Keratinocyte (primary cell): ENCODE measurements around the gene DST. TPM values are rescaled to one million over a fixed set of nuclear protein-coding genes. Genes with fewer than 3 reads are reported as not detected.

Experiments used
- DNase-seq: peaks from one replicate; pipeline ENCODE4 v3.0.0-alpha.2; 2011; ENCODE audit warnings: low read depth, missing footprints, low spot score
- FAIRE-seq: peaks from 2 replicates; lab custom pipeline; 2011; peaks lifted over from hg19 to GRCh38; lab: Jason Lieb, UNC
- H2AFZ ChIP-seq: 2 replicates; pipeline ENCODE4 v1.6.0; 2012; ENCODE audit warnings: low read length, control low read depth, inconsistent platforms; ENCODE audit not compliant: control insufficient read depth
- H3K27ac ChIP-seq: 2 replicates; pipeline ENCODE4 v1.5.1; 2011; ENCODE audit warnings: low read length; ENCODE audit not compliant: control insufficient read depth, insufficient read depth
- H3K27me3 ChIP-seq: 3 replicates; pipeline ENCODE4 v1.6.0; 2011; ENCODE audit warnings: low read length; ENCODE audit not compliant: control insufficient read depth, insufficient read depth; ENCODE audit errors: extremely low read depth
- H3K36me3 ChIP-seq, 2 experiments: 2 replicates in 1 of 2; 3 replicates in 1 of 2; pipeline ENCODE4 v1.5.1; 2011; ENCODE audit warnings: low read length in 2 of 2, mild to moderate bottlenecking in 1 of 2; ENCODE audit not compliant: control insufficient read depth in 2 of 2, insufficient read depth in 2 of 2; ENCODE audit errors: extremely low read depth in 1 of 2
- H3K4me1 ChIP-seq: 3 replicates; pipeline ENCODE4 v1.5.1; 2011; ENCODE audit warnings: low read length; ENCODE audit not compliant: control insufficient read depth, insufficient read depth; ENCODE audit errors: extremely low read depth
- H3K4me2 ChIP-seq: 3 replicates; pipeline ENCODE4 v1.6.0; 2011; ENCODE audit warnings: low read depth, low read length; ENCODE audit not compliant: control insufficient read depth, insufficient read depth; ENCODE audit errors: extremely low read depth
- H3K4me3 ChIP-seq, 3 experiments: fragments of 200-600 bp in 1 of 3; sonication (generic) in 1 of 3; 2 replicates in 2 of 3; 3 replicates in 1 of 3; pipeline ENCODE4 v1.5.1; 2011 to 2016; ENCODE audit warnings: low read length in 3 of 3, mild to moderate bottlenecking in 3 of 3, control low read depth in 2 of 3, inconsistent platforms in 1 of 3, low read depth in 1 of 3, mixed read lengths in 1 of 3, mixed run types in 1 of 3, moderate library complexity in 1 of 3; ENCODE audit not compliant: control insufficient read depth in 2 of 3, insufficient read depth in 2 of 3; ENCODE audit errors: extremely low read depth in 1 of 3
- H3K79me2 ChIP-seq: 2 replicates; pipeline ENCODE4 v1.6.0; 2012; ENCODE audit warnings: low read length; ENCODE audit not compliant: control insufficient read depth, insufficient read depth
- H3K9ac ChIP-seq: 3 replicates; pipeline ENCODE4 v1.6.0; 2011; ENCODE audit warnings: low read length; ENCODE audit not compliant: control insufficient read depth, insufficient read depth; ENCODE audit errors: extremely low read depth
- H3K9me1 ChIP-seq: 3 replicates; pipeline ENCODE4 v1.6.0; 2011; ENCODE audit warnings: low read length; ENCODE audit not compliant: control insufficient read depth, insufficient read depth; ENCODE audit errors: extremely low read depth
- H3K9me3 ChIP-seq: 2 replicates; pipeline ENCODE4 v1.5.1; 2012; ENCODE audit warnings: low read depth, low read length; ENCODE audit not compliant: control insufficient read depth
- H4K20me1 ChIP-seq: 3 replicates; pipeline ENCODE4 v1.6.0; 2011; ENCODE audit warnings: low read length; ENCODE audit not compliant: control insufficient read depth, insufficient read depth; ENCODE audit errors: extremely low read depth
- CTCF ChIP-seq, 3 experiments: IDR thresholded peaks in 1 of 3; conservative IDR thresholded peaks in 1 of 3; optimal IDR thresholded peaks in 1 of 3; 2 replicates in 2 of 3; 3 replicates in 1 of 3; pipeline versions ENCODE3 to v1.5.1; 2011; ENCODE audit warnings: low read length in 3 of 3, mild to moderate bottlenecking in 3 of 3, moderate library complexity in 2 of 3, control low read depth in 1 of 3, inconsistent platforms in 1 of 3; ENCODE audit not compliant: insufficient read depth in 2 of 3; ENCODE audit errors: extremely low read depth in 1 of 3
- EZH2 ChIP-seq: IDR thresholded peaks from one replicate; pipeline ENCODE4 v1.6.1; 2012; ENCODE audit warnings: inconsistent platforms, mild to moderate bottlenecking, low read length, moderate library complexity
- dilution Hi-C: fragments of 300-500 bp; cut with MboI; formaldehyde crosslinking; loops from one replicate; pipeline ENCODE4 v1.7.0; 2020; ENCODE audit warnings: low sequenced_read_pairs; ENCODE audit not compliant: extremely low pct_ligation_motif_present
- polyA plus RNA-seq, 5 experiments: library from polyadenylated mRNA; depleted of rRNA in 3 of 5; stranded (reverse) in 3 of 5; stranded (forward) in 1 of 5; unstranded in 1 of 5; fragments of >200 nt; gene quantifications; 1 replicate in 1 of 5; 2 replicates in 3 of 5; 3 replicates in 1 of 5; pipeline versions ENCODE4 v1.2.1 to v1.2.3, GENCODE V29; 2011 to 2012; ENCODE audit warnings: missing spikeins in 2 of 5, low read depth in 1 of 5, low replicate concordance in 1 of 5

The DST gene
- polyA plus RNA-seq, 1 donor (not counting 4 experiments of a cell fraction or from before 2014, with no cell fraction given): 455 TPM

GRCh38 chr6:56607111-56607752, 35.5 kb downstream of the DST start:
- TF ChIP-seq CTCF (optimal IDR thresholded peaks at IDR 0.05 in 1 of 3, IDR thresholded peaks at IDR 0.05 in 1 of 3, conservative IDR thresholded peaks at IDR 0.05 in 1 of 3; ENCODE audit: extremely low read depth in 1 of 3, insufficient read depth in 2 of 3, low read length in 3 of 3): no peak
- no peak for TF ChIP-seq EZH2
- dilution Hi-C loops: no loop called here
- H3K36me3 ChIP-seq: peaks cover 1 to 5% of the 10 kb centered on the region in 2 experiments
- H3K27me3 ChIP-seq: no peaks in the 10 kb centered on the region
- H3K9ac ChIP-seq: no peak overlapping the region
- FAIRE-seq: no peak
- no peaks in the 10 kb centered on the region for H3K4me1 ChIP-seq
- DNase-seq: no peak
- no peaks in the 10 kb centered on the region for H3K9me3 ChIP-seq
- H3K4me3 ChIP-seq: no peak overlapping the region
- no peaks in the 10 kb centered on the region for H3K9me1 ChIP-seq
- no peaks in the 10 kb centered on the region for H3K79me2 ChIP-seq
- H3K4me2 ChIP-seq: no peak overlapping the region
- no peak overlapping the region for H2AFZ ChIP-seq
- H4K20me1 ChIP-seq: no peaks in the 10 kb centered on the region
- no peak overlapping the region for H3K27ac ChIP-seq

- peaks cover 3 to 5% of the 10 kb centered on the region in 2 experiments for H3K36me3 ChIP-seq
- no peak overlapping the region for H2AFZ ChIP-seq
- H4K20me1 ChIP-seq: no peaks in the 10 kb centered on the region
- H3K79me2 ChIP-seq: no peaks in the 10 kb centered on the region
- H3K27me3 ChIP-seq: no peaks in the 10 kb centered on the region
- no peak overlapping the region for H3K4me2 ChIP-seq
- dilution Hi-C loops: no loop called here
- no peaks in the 10 kb centered on the region for H3K9me1 ChIP-seq
- FAIRE-seq (no peak), DNase-seq (no peak)
- H3K9ac ChIP-seq: no peak overlapping the region
- no peaks in the 10 kb centered on the region for H3K9me3 ChIP-seq
- no peak overlapping the region for H3K27ac ChIP-seq
- TF ChIP-seq CTCF (optimal IDR thresholded peaks at IDR 0.05 in 1 of 3, IDR thresholded peaks at IDR 0.05 in 1 of 3, conservative IDR thresholded peaks at IDR 0.05 in 1 of 3; ENCODE audit: extremely low read depth in 1 of 3, insufficient read depth in 2 of 3, low read length in 3 of 3) (no peak), EZH2 (no peak)
- H3K4me3 ChIP-seq: no peak overlapping the region
- no peaks in the 10 kb centered on the region for H3K4me1 ChIP-seq
These were observed 37.3 kb downstream of the DST start for GRCh38 chr6:56605435-56605834.
